ENCODE measurements around the gene TRAF3IP3.
A peak's percentile ranks its signal among the peaks of the same experiment; 100 is the strongest.

The TRAF3IP3 gene

DNA sequence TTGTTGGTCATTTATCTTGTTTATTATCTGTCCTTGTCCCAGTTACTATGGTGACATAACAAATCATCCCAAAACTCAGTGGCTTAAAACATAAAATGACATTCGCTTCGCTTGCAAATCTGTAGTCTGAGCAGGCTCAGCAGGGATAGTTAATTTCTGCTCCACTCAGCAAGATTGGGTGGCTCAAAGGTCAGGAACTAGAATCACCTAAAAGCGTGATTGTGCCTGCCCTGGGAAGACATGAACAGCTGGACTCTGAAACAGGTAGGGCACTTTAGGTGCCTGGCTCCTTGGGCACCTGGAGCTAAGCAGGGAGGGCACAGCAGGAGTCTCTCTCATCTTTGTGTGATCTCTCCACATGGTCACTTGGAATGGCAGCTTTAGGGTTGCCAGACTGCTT is 14.7 kb upstream of the TRAF3IP3 start:
- Histone ChIP-seq H3K27ac (ENCODE audit: low read length) (no peak overlapping the region), H3K36me3 (ENCODE audit: insufficient read depth, low read depth, low read length) (no peaks in the 10 kb centered on the region), H3K4me3 (ENCODE audit: low read length) (no peak overlapping the region), H3K4me1 (ENCODE audit: insufficient read depth, low read length) (no peaks in the 10 kb centered on the region), H3K9ac (ENCODE audit: low read depth, low read length) (no peak overlapping the region), H3K27me3 (ENCODE audit: insufficient read depth, low read length) (peaks cover 20% of the 10 kb centered on the region; the same call in 1 of the 2 replicates), H3K9me3 (ENCODE audit: insufficient read depth, low read depth, low read length) (no peaks in the 10 kb centered on the region)

DNA sequence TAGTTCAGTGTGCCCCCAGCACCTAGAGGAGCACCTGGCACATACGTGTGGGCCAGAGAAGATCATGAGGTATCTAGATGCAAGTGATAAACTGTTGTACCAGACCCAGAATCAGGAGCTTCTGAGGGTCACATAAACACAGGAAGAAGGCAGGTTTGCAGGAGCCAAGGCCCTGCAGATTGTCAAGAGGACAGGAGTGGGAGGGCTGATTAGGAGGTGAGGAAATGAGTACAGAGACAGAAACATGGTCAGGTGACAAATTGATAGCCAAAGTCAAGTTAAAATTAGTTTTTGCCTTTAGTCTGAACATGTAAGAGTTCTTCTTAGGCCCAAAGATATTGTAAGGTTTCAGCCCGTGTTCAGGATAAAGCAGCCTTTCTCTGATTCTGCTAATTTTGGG is 14.0 kb upstream of the TRAF3IP3 start:
- Histone ChIP-seq H3K4me3 (ENCODE audit: low read length) (no peak overlapping the region), H3K27me3 (ENCODE audit: insufficient read depth, low read length) (peaks cover 19% of the 10 kb centered on the region; the same call in 1 of the 2 replicates), H3K9me3 (ENCODE audit: insufficient read depth, low read depth, low read length) (no peaks in the 10 kb centered on the region), H3K27ac (ENCODE audit: low read length) (no peak overlapping the region), H3K36me3 (ENCODE audit: insufficient read depth, low read depth, low read length) (no peaks in the 10 kb centered on the region), H3K9ac (ENCODE audit: low read depth, low read length) (no peak overlapping the region), H3K4me1 (ENCODE audit: insufficient read depth, low read length) (no peaks in the 10 kb centered on the region)

DNA sequence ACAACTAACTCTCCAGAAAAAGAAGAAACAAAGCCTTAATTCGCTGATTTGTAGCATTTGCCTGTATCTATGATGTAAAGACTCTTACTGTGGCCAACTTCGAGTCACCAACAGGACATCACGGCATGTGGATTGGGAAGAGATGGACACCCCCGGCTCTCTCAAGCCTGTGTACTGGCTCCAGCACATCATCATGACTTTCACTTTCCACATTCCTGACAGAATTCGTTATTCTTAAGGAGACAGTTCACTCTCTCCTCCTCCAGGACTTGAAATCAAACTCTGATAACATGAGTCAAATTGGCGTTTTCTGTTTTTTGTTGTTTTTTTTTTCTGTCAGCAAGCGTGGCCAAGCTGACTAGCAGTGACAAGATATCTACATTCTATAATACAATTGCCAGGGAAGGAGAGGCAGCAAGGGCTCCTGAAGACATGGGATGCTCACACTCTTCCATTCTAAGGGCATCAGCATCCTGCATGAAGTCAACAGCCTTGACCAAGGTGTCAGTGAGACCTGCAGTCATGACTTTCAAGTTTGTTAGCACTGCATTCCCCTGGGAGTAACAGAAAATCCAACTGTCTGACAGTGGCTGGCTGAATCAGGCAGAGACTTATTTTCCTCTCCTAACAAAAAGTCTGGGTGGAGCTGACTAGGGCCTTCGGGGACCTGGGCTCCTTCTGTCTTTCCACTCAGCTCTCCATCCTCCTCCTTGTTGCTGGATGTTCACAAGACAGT is 13.3 kb upstream of the TRAF3IP3 start:
- H3K36me3 ChIP-seq (ENCODE audit: insufficient read depth, low read depth, low read length): no peaks in the 10 kb centered on the region
- no peaks in the 10 kb centered on the region for H3K9me3 ChIP-seq (ENCODE audit: insufficient read depth, low read depth, low read length)
- no peak overlapping the region for H3K9ac ChIP-seq (ENCODE audit: low read depth, low read length)
- H3K27ac ChIP-seq (ENCODE audit: low read length): no peak overlapping the region
- no peaks in the 10 kb centered on the region for H3K4me1 ChIP-seq (ENCODE audit: insufficient read depth, low read length)
- H3K4me3 ChIP-seq (ENCODE audit: low read length): no peak overlapping the region
- peaks cover 19% of the 10 kb centered on the region; the same call in 1 of the 2 replicates for H3K27me3 ChIP-seq (ENCODE audit: insufficient read depth, low read length)

DNA sequence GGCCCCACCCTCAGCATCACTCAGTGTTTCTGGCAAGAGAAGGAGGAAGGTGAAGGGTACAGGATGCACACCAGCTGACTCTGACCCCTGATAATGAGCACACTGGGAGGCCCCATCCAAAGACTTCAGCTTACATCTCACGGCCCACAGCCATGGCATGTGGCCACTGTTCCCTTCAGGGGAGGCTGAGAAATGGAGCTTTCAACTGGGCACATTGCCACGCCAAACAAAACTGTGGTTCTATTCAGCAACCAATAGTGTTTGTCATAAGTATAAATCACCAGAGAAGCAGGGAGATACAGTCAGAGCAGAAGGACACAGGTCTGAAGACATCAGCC is 12.7 kb upstream of the TRAF3IP3 start:
- Histone ChIP-seq H3K36me3 (ENCODE audit: insufficient read depth, low read depth, low read length) (no peaks in the 10 kb centered on the region), H3K9ac (ENCODE audit: low read depth, low read length) (no peak overlapping the region), H3K9me3 (ENCODE audit: insufficient read depth, low read depth, low read length) (no peaks in the 10 kb centered on the region), H3K4me3 (ENCODE audit: low read length) (no peak overlapping the region), H3K4me1 (ENCODE audit: insufficient read depth, low read length) (peaks cover under 1% of the 10 kb centered on the region), H3K27me3 (ENCODE audit: insufficient read depth, low read length) (peaks cover 21% of the 10 kb centered on the region), H3K27ac (ENCODE audit: low read length) (no peak overlapping the region)

DNA sequence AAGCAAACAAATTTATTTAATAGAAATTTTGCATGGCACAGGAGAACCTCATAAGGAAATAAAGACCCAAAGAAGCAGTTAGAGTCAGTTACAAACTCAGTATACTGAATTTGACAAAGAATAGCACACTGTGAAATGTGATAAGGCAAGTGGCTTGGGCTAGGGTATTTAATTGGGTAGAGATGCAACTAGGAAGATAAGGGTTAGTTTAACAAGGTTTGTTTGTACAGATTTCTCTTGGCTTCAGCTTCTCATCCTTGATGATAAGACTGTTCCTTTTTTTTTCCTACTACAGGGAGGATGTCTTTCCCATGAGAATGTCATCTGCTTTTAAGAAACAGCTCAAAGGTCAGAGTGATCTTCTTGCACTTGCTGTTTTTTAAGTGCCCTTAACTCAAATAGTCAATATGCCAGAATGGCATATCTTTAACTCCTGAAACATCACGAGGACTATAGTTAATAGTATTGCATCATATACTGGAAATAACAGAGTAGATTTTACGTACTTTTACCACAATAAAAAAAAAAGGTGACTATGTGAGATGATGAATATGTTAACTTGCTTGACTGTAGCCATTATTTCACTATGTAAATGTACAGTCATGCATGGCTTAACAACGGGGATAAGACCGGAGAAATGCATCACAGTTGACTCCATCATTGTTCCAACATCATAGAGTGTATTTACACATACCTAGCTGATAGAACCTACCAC is 9.2 kb upstream of the TRAF3IP3 start:
- H3K4me1 ChIP-seq (ENCODE audit: insufficient read depth, low read length): peaks cover 8% of the 10 kb centered on the region
- no peak overlapping the region for H3K27ac ChIP-seq (ENCODE audit: low read length)
- peaks cover 29% of the 10 kb centered on the region for H3K27me3 ChIP-seq (ENCODE audit: insufficient read depth, low read length)
- no peaks in the 10 kb centered on the region for H3K9me3 ChIP-seq (ENCODE audit: insufficient read depth, low read depth, low read length)
- no peak overlapping the region for H3K4me3 ChIP-seq (ENCODE audit: low read length)
- no peak overlapping the region for H3K9ac ChIP-seq (ENCODE audit: low read depth, low read length)
- H3K36me3 ChIP-seq (ENCODE audit: insufficient read depth, low read depth, low read length): no peaks in the 10 kb centered on the region

DNA sequence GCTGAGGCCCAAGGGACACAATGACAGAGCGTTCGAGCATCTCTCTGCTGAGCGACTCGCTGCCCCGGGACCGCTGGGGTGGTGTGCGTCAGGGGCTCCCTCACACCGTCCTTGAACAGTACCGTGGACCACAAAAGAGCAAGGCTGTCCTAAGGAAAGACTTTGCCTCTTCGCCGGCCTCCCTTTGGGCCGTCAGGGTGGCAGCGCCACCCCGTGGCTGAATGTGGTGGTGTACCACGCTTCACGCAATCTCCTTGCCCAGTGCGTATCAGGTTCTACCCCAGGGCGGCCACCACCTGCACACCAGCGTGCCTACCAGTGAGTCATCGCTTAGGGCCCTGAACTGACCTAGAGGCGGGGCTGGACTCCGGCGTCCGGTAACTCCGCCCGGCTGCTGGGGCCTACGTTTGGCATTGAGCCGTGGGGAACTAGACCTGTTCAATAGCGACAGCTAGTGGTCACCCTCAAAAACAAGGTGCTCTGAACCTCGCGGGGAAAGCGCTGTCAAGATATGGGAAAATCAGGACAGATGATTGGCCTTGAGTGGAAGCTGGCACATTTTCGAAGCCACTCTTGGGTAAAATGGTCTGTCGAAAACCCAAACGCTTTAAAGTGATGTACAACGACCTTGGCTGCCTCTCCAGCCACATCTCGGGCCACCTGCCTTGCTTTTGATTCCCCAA is 8.1 kb upstream of the TRAF3IP3 start:
- Histone ChIP-seq H3K36me3 (ENCODE audit: insufficient read depth, low read depth, low read length) (no peaks in the 10 kb centered on the region), H3K4me3 (ENCODE audit: low read length) (peak overlapping the region; percentile 47; the same call in 1 of the 2 replicates), H3K27ac (ENCODE audit: low read length) (no peak overlapping the region), H3K27me3 (ENCODE audit: insufficient read depth, low read length) (peaks cover 29% of the 10 kb centered on the region), H3K9me3 (ENCODE audit: insufficient read depth, low read depth, low read length) (no peaks in the 10 kb centered on the region), H3K4me1 (ENCODE audit: insufficient read depth, low read length) (peaks cover 8% of the 10 kb centered on the region), H3K9ac (ENCODE audit: low read depth, low read length) (no peak overlapping the region)

DNA sequence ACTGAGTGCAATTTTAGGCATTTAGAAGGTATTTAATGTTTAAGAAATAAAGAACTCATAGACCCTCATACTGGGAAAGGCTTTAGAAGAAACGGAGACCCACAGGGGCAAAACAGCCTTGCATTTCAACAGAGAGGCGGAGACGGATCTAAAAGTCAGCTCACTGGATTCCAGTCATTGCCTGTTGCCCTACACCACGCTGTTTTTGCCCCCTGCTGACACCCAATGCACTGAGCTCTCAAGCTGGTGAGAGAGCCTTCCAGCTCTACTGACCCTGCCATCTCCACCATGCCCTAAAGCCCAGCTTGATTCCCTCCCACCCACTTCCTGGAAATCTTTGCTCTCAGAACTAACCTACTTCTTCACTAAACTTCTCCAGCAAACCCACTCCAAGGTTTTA is 7.2 kb upstream of the TRAF3IP3 start:
- H3K9me3 ChIP-seq (ENCODE audit: insufficient read depth, low read depth, low read length): no peaks in the 10 kb centered on the region
- no peak overlapping the region for H3K9ac ChIP-seq (ENCODE audit: low read depth, low read length)
- peaks cover 8% of the 10 kb centered on the region for H3K4me1 ChIP-seq (ENCODE audit: insufficient read depth, low read length)
- peaks cover 25% of the 10 kb centered on the region for H3K27me3 ChIP-seq (ENCODE audit: insufficient read depth, low read length)
- no peaks in the 10 kb centered on the region for H3K36me3 ChIP-seq (ENCODE audit: insufficient read depth, low read depth, low read length)
- H3K4me3 ChIP-seq (ENCODE audit: low read length): no peak overlapping the region
- H3K27ac ChIP-seq (ENCODE audit: low read length): no peak overlapping the region

DNA sequence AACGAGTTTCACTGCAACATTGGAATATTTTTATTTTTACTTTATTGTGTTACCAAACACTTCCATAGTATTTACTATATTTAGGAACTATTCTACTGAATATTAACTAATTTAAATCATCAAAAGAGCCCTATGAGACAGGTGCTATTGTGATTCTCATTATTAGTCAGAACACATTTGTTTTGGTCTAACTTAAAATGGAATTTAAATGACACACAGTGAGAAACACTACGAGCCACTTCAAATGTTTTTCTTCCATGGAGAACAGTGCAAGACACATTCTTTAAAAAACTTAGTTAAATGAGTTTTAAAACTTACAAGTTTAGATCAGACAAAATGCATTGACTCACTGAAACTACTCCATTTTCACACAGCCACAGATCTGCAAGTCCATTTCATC is 6.6 kb upstream of the TRAF3IP3 start:
- Histone ChIP-seq H3K27ac (ENCODE audit: low read length) (no peak overlapping the region), H3K9me3 (ENCODE audit: insufficient read depth, low read depth, low read length) (no peaks in the 10 kb centered on the region), H3K4me3 (ENCODE audit: low read length) (no peak overlapping the region), H3K27me3 (ENCODE audit: insufficient read depth, low read length) (peaks cover 25% of the 10 kb centered on the region), H3K9ac (ENCODE audit: low read depth, low read length) (no peak overlapping the region), H3K36me3 (ENCODE audit: insufficient read depth, low read depth, low read length) (no peaks in the 10 kb centered on the region), H3K4me1 (ENCODE audit: insufficient read depth, low read length) (peaks cover 8% of the 10 kb centered on the region)

DNA sequence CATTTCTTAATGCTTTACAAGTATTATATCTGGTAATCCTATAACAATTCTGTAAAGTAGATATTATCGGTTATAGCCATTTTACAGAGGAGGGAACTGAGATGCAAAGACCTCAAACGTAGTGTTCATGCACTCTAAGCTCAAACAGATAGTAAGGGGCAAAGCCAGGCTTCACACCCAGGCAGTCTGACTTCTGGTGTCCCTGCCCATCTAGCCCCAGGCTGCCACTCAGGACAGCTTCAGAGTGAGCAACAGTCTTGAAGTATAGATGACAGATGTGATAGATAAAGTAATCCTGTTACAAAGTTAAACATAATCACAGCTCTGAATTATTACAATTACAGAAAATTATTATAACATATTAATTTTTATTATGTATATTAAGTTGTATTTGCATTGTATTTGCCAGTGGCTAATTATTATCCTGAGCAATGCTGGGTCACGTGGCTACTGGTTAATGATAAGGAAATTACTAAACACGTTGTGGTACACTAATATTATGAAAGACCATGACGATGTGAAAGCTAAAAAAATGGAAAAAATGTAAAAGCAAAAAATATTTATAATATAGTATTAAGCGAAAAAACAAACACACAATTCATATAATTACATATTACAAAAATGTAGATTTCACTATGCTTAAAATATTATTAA is 6.1 kb upstream of the TRAF3IP3 start:
- Histone ChIP-seq H3K36me3 (ENCODE audit: insufficient read depth, low read depth, low read length) (no peaks in the 10 kb centered on the region), H3K4me1 (ENCODE audit: insufficient read depth, low read length) (peaks cover 8% of the 10 kb centered on the region), H3K27ac (ENCODE audit: low read length) (no peak overlapping the region)

DNA sequence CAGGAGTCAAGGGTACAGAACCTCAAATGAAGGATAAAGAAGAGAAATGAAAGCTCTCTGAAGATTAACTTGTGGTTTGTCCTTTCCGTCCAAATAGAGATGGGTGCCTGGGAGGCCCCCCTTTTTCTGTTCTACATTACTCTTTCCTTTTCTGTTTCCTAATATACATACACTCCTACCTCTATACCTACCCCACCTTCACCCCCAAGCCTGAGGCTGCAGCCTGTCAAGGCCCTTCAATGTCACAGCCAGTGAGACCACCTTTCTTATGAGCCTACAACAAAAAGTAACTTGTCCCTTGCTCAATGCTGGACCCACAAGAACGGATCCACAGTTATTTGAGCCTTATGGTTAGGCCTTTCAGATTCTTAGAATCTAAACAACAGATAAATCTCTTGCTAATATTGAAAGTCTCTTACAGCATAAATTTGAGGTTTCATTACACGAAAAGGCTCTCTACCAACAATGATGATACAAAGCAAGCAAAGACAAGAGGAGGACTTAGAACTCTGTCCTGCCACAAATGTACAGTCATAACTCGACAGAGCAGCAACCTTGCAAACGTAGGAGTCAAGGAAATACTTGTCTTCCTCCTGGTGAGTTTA is 4.1 kb upstream of the TRAF3IP3 start:
- Histone ChIP-seq H3K9ac (ENCODE audit: low read depth, low read length) (no peak overlapping the region), H3K9me3 (ENCODE audit: insufficient read depth, low read depth, low read length) (no peaks in the 10 kb centered on the region), H3K27ac (ENCODE audit: low read length) (no peak overlapping the region), H3K27me3 (ENCODE audit: insufficient read depth, low read length) (peaks cover 13% of the 10 kb centered on the region), H3K4me1 (ENCODE audit: insufficient read depth, low read length) (peaks cover 8% of the 10 kb centered on the region), H3K4me3 (ENCODE audit: low read length) (no peak overlapping the region), H3K36me3 (ENCODE audit: insufficient read depth, low read depth, low read length) (no peaks in the 10 kb centered on the region)

More for the DNA sequence above, 6.1 kb upstream of the TRAF3IP3 start:
- no peak overlapping the region for H3K4me3 ChIP-seq (ENCODE audit: low read length)
- H3K9me3 ChIP-seq (ENCODE audit: insufficient read depth, low read depth, low read length): no peaks in the 10 kb centered on the region
- no peak overlapping the region for H3K9ac ChIP-seq (ENCODE audit: low read depth, low read length)
- H3K27me3 ChIP-seq (ENCODE audit: insufficient read depth, low read length): peaks cover 25% of the 10 kb centered on the region

DNA sequence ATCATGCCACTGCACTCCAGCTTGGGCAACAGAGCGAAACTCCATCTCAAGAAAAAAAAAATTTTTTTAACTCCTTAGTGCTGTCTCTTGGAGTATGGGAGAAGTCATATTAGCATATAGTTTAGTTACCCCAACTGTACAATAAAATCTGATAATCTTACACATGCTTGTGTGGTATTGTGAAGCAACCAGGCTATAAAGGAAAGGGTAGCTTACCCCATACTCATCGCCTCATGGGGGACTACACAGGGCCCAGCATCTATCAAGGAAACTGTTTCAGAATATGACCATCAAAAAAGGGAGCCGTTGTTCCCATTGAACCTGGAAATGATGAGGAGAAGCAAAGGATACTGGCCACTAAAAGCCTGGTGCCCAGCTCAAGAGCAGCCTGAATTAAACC is 3.0 kb upstream of the TRAF3IP3 start:
- no peak overlapping the region for H3K4me3 ChIP-seq (ENCODE audit: low read length)
- no peak overlapping the region for H3K9ac ChIP-seq (ENCODE audit: low read depth, low read length)
- H3K27me3 ChIP-seq (ENCODE audit: insufficient read depth, low read length): peaks cover 10% of the 10 kb centered on the region
- H3K36me3 ChIP-seq (ENCODE audit: insufficient read depth, low read depth, low read length): no peaks in the 10 kb centered on the region
- peaks cover 8% of the 10 kb centered on the region for H3K4me1 ChIP-seq (ENCODE audit: insufficient read depth, low read length)
- H3K27ac ChIP-seq (ENCODE audit: low read length): no peak overlapping the region
- H3K9me3 ChIP-seq (ENCODE audit: insufficient read depth, low read depth, low read length): no peaks in the 10 kb centered on the region

All from iPS-20b (cell line).